HEK293 (cell line): ENCODE measurements around the gene ARSH.

Experiments used
- CTCF ChIA-PET: fragments of 350-600 bp; formaldehyde crosslinking; extraction: SDS; loops from one replicate; lab custom pipeline; 2021; ENCODE audit warnings: antibody characterized with exemption; lab: Yijun Ruan, JAX
- POLR2A ChIA-PET: fragments of 300-600 bp; formaldehyde crosslinking; extraction: SDS; loops from one replicate; lab custom pipeline; 2020; ENCODE audit warnings: antibody characterized with exemption, inconsistent platforms; lab: Yijun Ruan, JAX
- H3K27ac ChIP-seq: fragments of 200-500 bp; sonication (Bioruptor generic); 2 replicates; pipeline ENCODE4 v1.5.1; 2014; ENCODE audit warnings: low read depth, low read length, control low read depth, inconsistent platforms; ENCODE audit errors: extremely low read depth
- H3K36me3 ChIP-seq, 2 experiments: fragments of 200-500 bp in 1 of 2; sonication (Bioruptor generic) in 1 of 2; 1 replicate in 1 of 2; 2 replicates in 1 of 2; pipeline ENCODE4 v1.5.1; 2014 to 2017; ENCODE audit warnings: inconsistent platforms in 2 of 2, low read length in 2 of 2; ENCODE audit not compliant: control insufficient read depth in 2 of 2, insufficient read depth in 1 of 2
- H3K4me1 ChIP-seq: fragments of 200-500 bp; sonication (Bioruptor generic); 2 replicates; pipeline ENCODE4 v1.5.1; 2014; ENCODE audit warnings: mild to moderate bottlenecking, low read length, inconsistent platforms; ENCODE audit not compliant: control insufficient read depth, insufficient read depth
- H3K4me3 ChIP-seq: 2 replicates; pipeline ENCODE4 v1.5.1; 2011; ENCODE audit warnings: low read depth, mild to moderate bottlenecking, control low read depth, low read length, moderate library complexity
- H3K9me3 ChIP-seq: fragments of 200-500 bp; sonication (Bioruptor generic); 2 replicates; pipeline ENCODE4 v1.5.1; 2014; ENCODE audit warnings: low read depth, low read length, inconsistent platforms; ENCODE audit not compliant: control insufficient read depth, insufficient read depth
- FEZF1 ChIP-seq: fragments of 450-650 bp; formaldehyde crosslinking; IDR thresholded peaks from 2 replicates; pipeline ENCODE4 v1.5.1; 2016; ENCODE audit warnings: missing biosample characterization, missing genetic modification characterization
- KLF10 ChIP-seq: fragments of 450-650 bp; IDR thresholded peaks from 2 replicates; pipeline ENCODE4 v1.5.1; 2018; ENCODE audit warnings: missing biosample characterization, mild to moderate bottlenecking, missing genetic modification characterization
- OVOL3 ChIP-seq: fragments of 450-650 bp; formaldehyde crosslinking; IDR thresholded peaks from 2 replicates; pipeline ENCODE4 v1.5.1; 2016; ENCODE audit warnings: missing biosample characterization, missing genetic modification characterization
- ZBTB11 ChIP-seq: fragments of 450-650 bp; formaldehyde crosslinking; conservative IDR thresholded peaks from 2 replicates; pipeline ENCODE4 v1.5.1; 2016; ENCODE audit warnings: low read depth, missing biosample characterization, missing genetic modification characterization
- ZIC2 ChIP-seq: fragments of 450-650 bp; formaldehyde crosslinking; IDR thresholded peaks from 2 replicates; pipeline ENCODE4 v1.5.1; 2016; ENCODE audit warnings: missing biosample characterization, missing genetic modification characterization
- ZNF155 ChIP-seq: fragments of 450-650 bp; formaldehyde crosslinking; IDR thresholded peaks from 2 replicates; pipeline ENCODE4 v1.5.1; 2016; ENCODE audit warnings: missing biosample characterization, missing genetic modification characterization
- ZNF2 ChIP-seq: fragments of 450-650 bp; formaldehyde crosslinking; IDR thresholded peaks from 2 replicates; pipeline ENCODE4 v1.5.1; 2016; ENCODE audit warnings: missing biosample characterization, missing genetic modification characterization
- ZNF202 ChIP-seq: fragments of 450-650 bp; formaldehyde crosslinking; IDR thresholded peaks from 2 replicates; pipeline ENCODE4 v1.5.1; 2016; ENCODE audit warnings: missing biosample characterization, missing genetic modification characterization, borderline replicate concordance
- ZNF24 ChIP-seq: fragments of 450-650 bp; formaldehyde crosslinking; IDR thresholded peaks from 2 replicates; pipeline ENCODE4 v1.5.1; 2016; ENCODE audit warnings: missing biosample characterization, missing genetic modification characterization
- ZNF280D ChIP-seq: fragments of 450-650 bp; formaldehyde crosslinking; IDR thresholded peaks from 2 replicates; pipeline ENCODE4 v1.5.1; 2016; ENCODE audit warnings: missing biosample characterization, missing genetic modification characterization
- ZNF416 ChIP-seq: fragments of 450-650 bp; formaldehyde crosslinking; IDR thresholded peaks from 2 replicates; pipeline ENCODE4 v1.5.1; 2016; ENCODE audit warnings: missing biosample characterization, missing genetic modification characterization
- ZNF549 ChIP-seq: fragments of 450-650 bp; IDR thresholded peaks from 2 replicates; pipeline ENCODE4 v1.5.1; 2018; ENCODE audit warnings: missing biosample characterization, missing genetic modification characterization, mild to moderate bottlenecking, inconsistent platforms, moderate library complexity
- ZNF610 ChIP-seq: fragments of 450-650 bp; formaldehyde crosslinking; IDR thresholded peaks from 2 replicates; pipeline ENCODE4 v1.5.1; 2016; ENCODE audit warnings: missing biosample characterization, missing genetic modification characterization, borderline replicate concordance
- ZNF658 ChIP-seq: fragments of 450-650 bp; formaldehyde crosslinking; IDR thresholded peaks from 2 replicates; pipeline ENCODE4; 2016; ENCODE audit warnings: missing biosample characterization, missing genetic modification characterization
- ZSCAN16 ChIP-seq: fragments of 450-650 bp; formaldehyde crosslinking; IDR thresholded peaks from 2 replicates; pipeline ENCODE4 v1.5.1; 2016; ENCODE audit warnings: missing biosample characterization, missing genetic modification characterization
- TF ChIP-seq, protein P1 (sequence below): fragments of 450-650 bp; formaldehyde crosslinking; IDR thresholded peaks from 2 replicates; pipeline ENCODE4 v1.5.1; 2017; ENCODE audit warnings: missing biosample characterization, missing genetic modification characterization
- TF ChIP-seq, protein P2 (sequence below): fragments of 450-650 bp; formaldehyde crosslinking; conservative IDR thresholded peaks from 2 replicates; pipeline ENCODE4 v1.5.1; 2016; ENCODE audit warnings: low read depth, missing biosample characterization, missing genetic modification characterization
- TF ChIP-seq, protein P3 (sequence below): fragments of 450-650 bp; formaldehyde crosslinking; IDR thresholded peaks from 2 replicates; pipeline ENCODE4 v1.5.1; 2016; ENCODE audit warnings: missing biosample characterization, missing genetic modification characterization
- TF ChIP-seq, protein P4 (sequence below): fragments of 450-650 bp; formaldehyde crosslinking; IDR thresholded peaks from 2 replicates; pipeline ENCODE4 v1.5.1; 2016; ENCODE audit warnings: missing biosample characterization, missing genetic modification characterization, low read depth

The ARSH gene

DNA sequence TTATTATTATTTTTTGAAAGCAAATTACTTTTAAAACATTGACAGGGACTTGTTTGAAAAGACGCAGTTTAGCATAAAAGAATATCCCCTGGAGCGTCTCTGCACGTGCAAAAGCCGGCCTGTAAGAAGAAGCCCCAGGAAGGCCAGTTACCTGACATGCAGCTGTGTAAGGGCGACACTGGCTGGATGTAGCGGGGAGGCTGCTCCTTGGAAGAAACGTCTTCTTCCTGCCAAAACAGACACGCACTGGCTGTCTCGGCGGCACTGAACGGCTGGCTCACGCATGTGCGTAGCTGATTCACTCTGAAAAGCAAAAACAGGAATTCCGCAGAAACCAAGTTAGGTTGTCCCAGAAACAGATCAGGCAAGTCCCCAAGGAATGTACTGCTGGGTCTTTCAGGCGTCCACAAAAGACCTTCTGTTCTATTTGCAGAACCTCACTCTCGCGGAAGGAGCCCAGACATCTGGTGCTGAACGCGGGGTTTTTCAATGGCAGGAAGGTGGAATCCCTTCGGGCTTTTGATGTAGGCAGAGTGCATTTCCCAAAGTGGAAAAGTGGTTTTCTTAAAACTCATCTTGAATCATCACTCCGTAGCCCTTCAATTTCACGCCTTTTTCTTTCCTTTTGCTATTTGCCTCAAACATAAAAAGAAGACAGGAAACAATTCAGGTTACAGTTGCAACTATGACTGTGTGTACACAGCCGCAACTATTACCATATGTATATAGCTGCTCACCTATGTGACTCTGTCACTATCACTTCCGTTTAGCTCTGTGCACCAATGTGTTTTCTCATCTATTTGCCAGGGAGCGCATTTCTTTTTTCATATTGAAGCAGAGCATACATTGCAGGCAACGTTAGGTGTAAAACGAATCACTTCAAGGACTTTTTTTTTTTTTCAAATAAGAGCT lies 38.1 kb upstream of the ARSH start:
- POLR2A ChIA-PET: no interaction called here
- TF ChIP-seq ZNF280D (tag by site-specific recombination): no peak
- TF ChIP-seq, protein P1, sequence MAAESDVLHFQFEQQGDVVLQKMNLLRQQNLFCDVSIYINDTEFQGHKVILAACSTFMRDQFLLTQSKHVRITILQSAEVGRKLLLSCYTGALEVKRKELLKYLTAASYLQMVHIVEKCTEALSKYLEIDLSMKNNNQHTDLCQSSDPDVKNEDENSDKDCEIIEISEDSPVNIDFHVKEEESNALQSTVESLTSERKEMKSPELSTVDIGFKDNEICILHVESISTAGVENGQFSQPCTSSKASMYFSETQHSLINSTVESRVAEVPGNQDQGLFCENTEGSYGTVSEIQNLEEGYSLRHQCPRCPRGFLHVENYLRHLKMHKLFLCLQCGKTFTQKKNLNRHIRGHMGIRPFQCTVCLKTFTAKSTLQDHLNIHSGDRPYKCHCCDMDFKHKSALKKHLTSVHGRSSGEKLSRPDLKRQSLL (tag by site-specific recombination): no peak
- TF ChIP-seq ZNF416: no peak
- TF ChIP-seq, protein P2, sequence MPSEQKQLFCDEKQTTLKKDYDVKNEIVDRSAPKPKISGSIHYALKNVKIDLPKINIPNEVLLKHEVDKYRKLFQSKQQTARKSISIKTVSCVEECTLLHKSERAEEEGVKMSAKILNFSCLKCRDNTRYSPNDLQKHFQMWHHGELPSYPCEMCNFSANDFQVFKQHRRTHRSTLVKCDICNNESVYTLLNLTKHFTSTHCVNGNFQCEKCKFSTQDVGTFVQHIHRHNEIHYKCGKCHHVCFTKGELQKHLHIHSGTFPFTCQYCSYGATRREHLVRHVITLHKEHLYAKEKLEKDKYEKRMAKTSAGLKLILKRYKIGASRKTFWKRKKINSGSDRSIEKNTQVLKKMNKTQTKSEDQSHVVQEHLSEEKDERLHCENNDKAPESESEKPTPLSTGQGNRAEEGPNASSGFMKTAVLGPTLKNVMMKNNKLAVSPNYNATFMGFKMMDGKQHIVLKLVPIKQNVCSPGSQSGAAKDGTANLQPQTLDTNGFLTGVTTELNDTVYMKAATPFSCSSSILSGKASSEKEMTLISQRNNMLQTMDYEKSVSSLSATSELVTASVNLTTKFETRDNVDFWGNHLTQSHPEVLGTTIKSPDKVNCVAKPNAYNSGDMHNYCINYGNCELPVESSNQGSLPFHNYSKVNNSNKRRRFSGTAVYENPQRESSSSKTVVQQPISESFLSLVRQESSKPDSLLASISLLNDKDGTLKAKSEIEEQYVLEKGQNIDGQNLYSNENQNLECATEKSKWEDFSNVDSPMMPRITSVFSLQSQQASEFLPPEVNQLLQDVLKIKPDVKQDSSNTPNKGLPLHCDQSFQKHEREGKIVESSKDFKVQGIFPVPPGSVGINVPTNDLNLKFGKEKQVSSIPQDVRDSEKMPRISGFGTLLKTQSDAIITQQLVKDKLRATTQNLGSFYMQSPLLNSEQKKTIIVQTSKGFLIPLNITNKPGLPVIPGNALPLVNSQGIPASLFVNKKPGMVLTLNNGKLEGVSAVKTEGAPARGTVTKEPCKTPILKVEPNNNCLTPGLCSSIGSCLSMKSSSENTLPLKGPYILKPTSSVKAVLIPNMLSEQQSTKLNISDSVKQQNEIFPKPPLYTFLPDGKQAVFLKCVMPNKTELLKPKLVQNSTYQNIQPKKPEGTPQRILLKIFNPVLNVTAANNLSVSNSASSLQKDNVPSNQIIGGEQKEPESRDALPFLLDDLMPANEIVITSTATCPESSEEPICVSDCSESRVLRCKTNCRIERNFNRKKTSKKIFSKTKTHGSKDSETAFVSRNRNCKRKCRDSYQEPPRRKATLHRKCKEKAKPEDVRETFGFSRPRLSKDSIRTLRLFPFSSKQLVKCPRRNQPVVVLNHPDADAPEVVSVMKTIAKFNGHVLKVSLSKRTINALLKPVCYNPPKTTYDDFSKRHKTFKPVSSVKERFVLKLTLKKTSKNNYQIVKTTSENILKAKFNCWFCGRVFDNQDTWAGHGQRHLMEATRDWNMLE (tag by site-specific recombination): no peak
- no peak for TF ChIP-seq ZNF549 (tag by site-specific recombination)
- no peak for TF ChIP-seq ZNF202 (tag by site-specific recombination)
- no peak for TF ChIP-seq ZNF24 (tag by site-specific recombination)
- no peak for TF ChIP-seq ZBTB11 (tag by site-specific recombination)
- TF ChIP-seq ZNF155 (tag by site-specific recombination): no peak
- no peak for TF ChIP-seq OVOL3
- TF ChIP-seq, protein P3, sequence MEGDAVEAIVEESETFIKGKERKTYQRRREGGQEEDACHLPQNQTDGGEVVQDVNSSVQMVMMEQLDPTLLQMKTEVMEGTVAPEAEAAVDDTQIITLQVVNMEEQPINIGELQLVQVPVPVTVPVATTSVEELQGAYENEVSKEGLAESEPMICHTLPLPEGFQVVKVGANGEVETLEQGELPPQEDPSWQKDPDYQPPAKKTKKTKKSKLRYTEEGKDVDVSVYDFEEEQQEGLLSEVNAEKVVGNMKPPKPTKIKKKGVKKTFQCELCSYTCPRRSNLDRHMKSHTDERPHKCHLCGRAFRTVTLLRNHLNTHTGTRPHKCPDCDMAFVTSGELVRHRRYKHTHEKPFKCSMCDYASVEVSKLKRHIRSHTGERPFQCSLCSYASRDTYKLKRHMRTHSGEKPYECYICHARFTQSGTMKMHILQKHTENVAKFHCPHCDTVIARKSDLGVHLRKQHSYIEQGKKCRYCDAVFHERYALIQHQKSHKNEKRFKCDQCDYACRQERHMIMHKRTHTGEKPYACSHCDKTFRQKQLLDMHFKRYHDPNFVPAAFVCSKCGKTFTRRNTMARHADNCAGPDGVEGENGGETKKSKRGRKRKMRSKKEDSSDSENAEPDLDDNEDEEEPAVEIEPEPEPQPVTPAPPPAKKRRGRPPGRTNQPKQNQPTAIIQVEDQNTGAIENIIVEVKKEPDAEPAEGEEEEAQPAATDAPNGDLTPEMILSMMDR (tag by site-specific recombination): no peak
- TF ChIP-seq, protein P4, sequence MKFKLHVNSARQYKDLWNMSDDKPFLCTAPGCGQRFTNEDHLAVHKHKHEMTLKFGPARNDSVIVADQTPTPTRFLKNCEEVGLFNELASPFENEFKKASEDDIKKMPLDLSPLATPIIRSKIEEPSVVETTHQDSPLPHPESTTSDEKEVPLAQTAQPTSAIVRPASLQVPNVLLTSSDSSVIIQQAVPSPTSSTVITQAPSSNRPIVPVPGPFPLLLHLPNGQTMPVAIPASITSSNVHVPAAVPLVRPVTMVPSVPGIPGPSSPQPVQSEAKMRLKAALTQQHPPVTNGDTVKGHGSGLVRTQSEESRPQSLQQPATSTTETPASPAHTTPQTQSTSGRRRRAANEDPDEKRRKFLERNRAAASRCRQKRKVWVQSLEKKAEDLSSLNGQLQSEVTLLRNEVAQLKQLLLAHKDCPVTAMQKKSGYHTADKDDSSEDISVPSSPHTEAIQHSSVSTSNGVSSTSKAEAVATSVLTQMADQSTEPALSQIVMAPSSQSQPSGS (tag by site-specific recombination): no peak
- no peak for TF ChIP-seq ZNF658 (tag by site-specific recombination)
- no peak for TF ChIP-seq ZIC2 (tag by site-specific recombination)
- TF ChIP-seq ZSCAN16 (tag by site-specific recombination): no peak
- no peak for TF ChIP-seq FEZF1 (tag by site-specific recombination)
- no peak for TF ChIP-seq ZNF610
- TF ChIP-seq ZNF2 (tag by site-specific recombination): no peak
- no peak for TF ChIP-seq KLF10 (tag by site-specific recombination)
- H3K9me3 ChIP-seq: no peaks in the 10 kb centered on the region
- H3K36me3 ChIP-seq: no peaks in the 10 kb centered on the region
- H3K4me1 ChIP-seq: no peaks in the 10 kb centered on the region
- CTCF ChIA-PET: interaction anchor here (0.7 kb wide), 1 partner anchor 10 kb away, joined by 3 read pairs; no protein-coding TSS in a partner anchor
- no peak overlapping the region for H3K4me3 ChIP-seq
- no peak overlapping the region for H3K27ac ChIP-seq
